Keratinocyte (primary cell): ENCODE results near the gene SRP68.

Experiments
- CTCF ChIP-seq, 3 experiments: IDR thresholded peaks in 1 of 3; conservative IDR thresholded peaks in 1 of 3; optimal IDR thresholded peaks in 1 of 3; 2 replicates in 2 of 3; 3 replicates in 1 of 3; pipeline versions ENCODE3 to v1.5.1; 2011; ENCODE audit warnings: low read length in 3 of 3, mild to moderate bottlenecking in 3 of 3, moderate library complexity in 2 of 3, control low read depth in 1 of 3, inconsistent platforms in 1 of 3; ENCODE audit not compliant: insufficient read depth in 2 of 3; ENCODE audit errors: extremely low read depth in 1 of 3
- EZH2 ChIP-seq: IDR thresholded peaks from one replicate; pipeline ENCODE4 v1.6.1; 2012; ENCODE audit warnings: inconsistent platforms, mild to moderate bottlenecking, low read length, moderate library complexity

- TF ChIP-seq CTCF (optimal IDR thresholded peaks at IDR 0.05 in 1 of 3, IDR thresholded peaks at IDR 0.05 in 1 of 3, conservative IDR thresholded peaks at IDR 0.05 in 1 of 3; ENCODE audit: extremely low read depth in 1 of 3, insufficient read depth in 2 of 3, low read length in 3 of 3) (no peak), EZH2 (no peak)
These were observed 70.2 kb downstream of the SRP68 start for GRCh38 chr17:76002100-76002499.
